ENCODE data around the gene CDCA7.

- TF ChIP-seq POLR2A (IDR thresholded peaks at IDR 0.05) (no peak), CTCF (IDR thresholded peaks at IDR 0.05) (no peak)
Measured at GRCh38 chr2:173370198-173370597, 15.5 kb downstream of the CDCA7 start.

Measured in testis (tissue), 2 donors.